Fibroblast of skin of abdomen (primary cell): ENCODE data around the gene GOLPH3.
"Not testable (repeated sequence)": the region's sequence is repeated elsewhere in the genome, so short reads cannot be mapped to it uniquely, and the experiment has no call there.

Experiments
- DNase-seq: peaks from one replicate; pipeline ENCODE4 v3.0.0-alpha.2; 2013

GOLPH3 gene

GRCh38 chr5:32132757-32133156 lies 41.4 kb downstream of the GOLPH3 start:
- no peak for DNase-seq

- peak; percentile 20 for DNase-seq
These were observed 42.5 kb downstream of the GOLPH3 start for GRCh38 chr5:32131604-32132003.

DNA sequence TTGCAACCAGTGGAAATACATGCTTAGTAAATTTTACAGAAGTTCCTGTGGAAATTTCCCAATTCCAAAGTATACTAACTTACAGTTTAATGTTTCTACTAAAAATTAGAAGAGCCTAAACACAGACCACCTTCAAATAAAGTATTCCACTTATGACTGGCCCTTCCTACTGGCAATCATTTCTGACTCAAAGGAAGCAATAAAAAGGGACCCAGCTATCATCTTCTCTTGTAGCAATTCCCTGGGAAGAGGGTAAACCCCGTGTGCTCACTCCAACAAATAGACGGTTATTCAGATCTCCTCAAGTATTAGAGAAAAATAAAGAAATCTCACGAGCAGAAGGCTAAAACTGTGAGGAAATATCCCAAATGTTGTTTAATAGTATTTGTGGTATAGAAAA lies 43.3 kb downstream of the GOLPH3 start:
- DNase-seq = no peak

GRCh38 chr5:32129074-32129598 lies 45.0 kb downstream of the GOLPH3 start:
- DNase-seq = no peak

DNA sequence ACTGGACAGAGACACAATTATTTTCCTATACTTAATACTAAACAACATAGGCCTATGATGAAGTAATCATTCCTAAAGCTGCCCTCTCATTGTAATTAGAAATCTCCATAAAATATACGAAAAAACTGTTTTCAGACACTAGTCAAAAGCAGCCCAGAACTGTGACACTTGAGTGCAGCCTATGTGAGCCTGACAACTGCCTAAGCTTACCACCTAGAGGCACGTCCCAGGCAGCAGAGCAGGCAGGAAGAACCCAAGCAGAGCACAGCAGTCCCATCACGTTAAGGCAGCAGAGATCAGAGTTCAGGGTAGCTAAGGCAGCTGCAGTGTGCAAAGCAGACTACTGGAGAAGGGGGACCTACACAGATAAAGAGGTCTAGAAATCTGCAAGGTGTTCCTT lies 46.4 kb downstream of the GOLPH3 start:
- no peak for DNase-seq

- DNase-seq = no peak
These were observed 47.4 kb downstream of the GOLPH3 start for GRCh38 chr5:32126691-32127090.

DNA sequence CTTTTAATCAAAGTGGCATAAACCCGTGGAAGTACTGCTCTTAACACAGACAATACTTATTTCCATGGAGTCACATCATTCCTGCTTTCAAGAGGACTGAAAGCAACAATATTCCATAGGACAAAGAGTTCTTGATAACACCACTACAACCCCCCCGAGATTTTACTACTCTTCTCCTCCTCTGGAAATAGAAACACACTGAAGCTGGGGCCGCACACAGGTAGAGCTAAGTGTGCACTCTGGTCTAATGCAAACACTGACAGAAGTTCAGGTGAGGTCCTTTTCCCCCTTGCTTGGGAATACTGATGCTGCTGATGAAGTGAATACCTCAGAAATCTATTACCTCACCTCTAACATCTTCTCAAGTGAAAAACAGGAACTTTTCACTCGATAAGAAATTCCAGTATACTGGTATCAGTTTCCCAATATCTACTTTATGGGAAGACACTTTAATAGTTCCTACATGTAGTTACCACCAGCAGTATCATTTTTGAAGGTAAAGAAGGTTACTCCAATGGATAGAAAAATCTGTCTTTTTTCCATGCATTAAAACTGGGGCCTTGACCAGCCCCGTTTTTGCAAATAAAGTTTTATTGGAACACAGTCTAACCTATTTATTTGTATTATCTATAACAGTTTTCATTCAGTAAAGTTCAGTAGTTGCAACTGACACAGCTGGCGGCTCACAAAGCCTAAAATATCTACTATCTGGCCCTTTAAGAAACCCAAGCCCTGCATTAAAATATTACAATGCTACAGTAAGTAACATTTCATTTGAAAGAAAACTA lies 50.0 kb downstream of the GOLPH3 start:
- DNase-seq = no peak

DNA sequence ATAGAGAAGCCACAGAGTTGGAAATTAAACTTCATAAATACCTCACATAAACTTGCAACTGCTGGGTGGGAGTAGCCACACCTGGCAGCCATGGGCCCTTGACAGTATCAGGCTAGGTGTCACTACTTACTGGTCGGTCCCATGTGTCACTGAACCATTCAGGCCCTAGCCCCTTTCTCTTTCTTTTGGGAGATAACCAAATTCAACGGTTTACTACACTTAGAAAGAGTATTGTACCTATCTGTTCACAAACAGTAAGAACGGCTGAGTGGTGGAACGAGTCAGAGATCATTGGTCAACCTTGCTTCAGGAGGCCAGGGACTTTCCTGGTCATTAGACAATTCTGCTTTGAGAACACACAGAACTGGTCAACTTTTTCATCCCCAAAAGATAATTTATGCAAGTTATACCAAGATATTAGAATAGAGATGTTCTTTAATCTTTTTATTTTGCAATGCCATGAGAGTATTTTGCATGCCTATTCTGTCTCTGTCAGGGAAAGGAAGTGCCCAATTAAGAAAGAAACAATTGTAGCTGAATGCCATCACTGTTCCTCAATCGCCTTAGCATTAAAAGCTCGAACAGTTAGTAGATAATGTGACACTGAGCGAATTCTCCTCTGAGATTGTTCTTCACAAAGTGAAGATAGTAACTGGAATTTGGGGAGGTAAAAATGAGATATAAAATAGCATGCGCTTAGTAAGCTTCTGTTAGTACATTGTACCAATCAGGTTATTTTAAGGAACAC lies 50.9 kb downstream of the GOLPH3 start:
- DNase-seq = no peak

GRCh38 chr5:32118922-32119321 lies 55.2 kb downstream of the GOLPH3 start:
- not testable (repeated sequence) for DNase-seq

DNA sequence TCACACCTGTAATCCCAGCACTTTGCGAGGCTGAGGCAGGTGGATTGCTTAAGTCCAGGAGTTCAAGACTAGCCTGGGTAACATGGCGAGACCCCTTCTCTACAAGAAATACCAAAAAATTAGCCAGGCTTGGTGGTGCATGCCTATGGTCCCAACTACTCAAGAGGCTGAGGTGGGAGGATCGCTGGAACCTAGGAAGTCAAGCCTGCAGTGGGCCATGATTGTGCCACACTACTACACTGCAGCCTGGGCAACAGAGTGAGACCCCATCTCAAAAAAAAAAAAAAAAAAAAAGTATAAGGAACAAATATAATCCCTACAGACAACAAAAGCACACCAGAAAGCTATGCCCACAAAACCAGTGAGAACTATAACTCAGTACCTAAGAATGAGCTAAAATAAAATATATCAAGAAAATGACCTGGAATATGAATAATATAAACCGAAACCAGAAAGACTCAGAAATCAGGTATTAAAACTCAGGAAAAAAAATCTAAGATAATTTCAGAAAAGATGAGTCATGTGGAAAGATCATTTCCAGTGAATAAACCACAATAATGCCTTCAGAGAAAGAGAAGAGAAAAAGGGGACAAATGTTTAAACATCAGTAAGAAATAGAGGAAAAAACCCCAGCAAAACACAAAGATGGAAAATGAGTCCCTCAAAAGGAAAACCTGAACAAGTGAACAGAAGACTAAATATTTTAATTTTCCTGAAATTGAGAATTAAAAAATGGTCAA lies 57.4 kb downstream of the GOLPH3 start:
- no peak for DNase-seq

DNA sequence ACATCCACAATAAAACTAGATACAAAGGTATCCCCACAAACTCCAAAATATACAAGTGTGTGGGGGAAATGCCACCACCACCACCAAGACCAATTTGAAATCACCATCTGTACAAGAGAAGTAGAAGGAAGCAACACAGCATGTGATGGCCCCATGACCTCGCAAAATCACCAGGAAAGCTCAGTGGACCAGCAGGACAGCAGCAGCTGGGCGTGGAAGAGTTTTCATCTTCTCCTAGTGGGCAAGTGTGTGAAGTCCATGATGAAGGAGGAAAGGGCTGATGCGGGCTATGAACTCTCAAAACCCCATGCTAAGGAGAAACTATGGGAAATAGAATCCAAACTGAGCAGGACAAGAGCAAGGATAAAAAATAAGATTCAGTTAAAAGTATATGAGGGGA lies 58.1 kb downstream of the GOLPH3 start:
- DNase-seq = no peak

GRCh38 chr5:32110111-32110696 lies 63.9 kb downstream of the GOLPH3 start:
- no peak for DNase-seq

- DNase-seq = no peak
These were observed 64.9 kb downstream of the GOLPH3 start for GRCh38 chr5:32109236-32109635.

DNA sequence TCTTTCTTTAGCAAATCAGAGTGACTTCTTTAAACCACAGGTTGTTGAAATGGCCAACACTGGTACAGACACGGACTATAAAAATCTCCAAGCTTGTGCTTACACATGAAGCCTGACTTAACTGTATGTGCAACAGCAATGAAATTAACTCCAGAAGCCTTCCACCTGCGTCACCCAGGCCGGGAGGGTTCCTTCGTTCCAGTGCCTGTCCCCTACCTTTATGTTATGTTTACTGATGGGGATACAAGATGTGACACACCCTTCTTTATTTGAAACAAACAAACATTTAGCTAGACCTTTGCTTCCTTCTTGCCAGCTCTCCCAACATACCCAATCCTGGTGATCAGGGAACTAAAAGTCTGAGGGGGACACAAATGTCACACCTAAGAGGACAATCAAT lies 66.0 kb downstream of the GOLPH3 start:
- DNase-seq = no peak

DNA sequence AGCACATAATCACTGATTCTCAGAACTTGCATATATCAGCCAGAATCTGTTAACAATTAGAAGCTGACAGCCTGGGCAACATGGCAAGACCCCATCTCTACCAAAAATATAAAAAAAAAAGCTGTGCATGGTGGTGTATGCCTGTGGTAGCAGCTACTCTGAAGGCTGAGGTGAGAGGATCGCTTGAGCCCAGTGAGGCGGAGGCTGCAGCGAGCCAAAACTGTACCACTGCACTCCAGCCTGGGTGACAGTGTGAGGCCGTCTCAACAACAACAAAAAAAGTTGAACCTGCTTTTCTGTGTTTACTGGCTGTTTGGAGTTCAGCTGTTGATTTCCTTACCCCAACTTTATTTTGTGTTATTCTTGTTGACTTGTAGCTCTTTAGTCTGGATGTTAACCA lies 66.8 kb downstream of the GOLPH3 start:
- DNase-seq = no peak

DNA sequence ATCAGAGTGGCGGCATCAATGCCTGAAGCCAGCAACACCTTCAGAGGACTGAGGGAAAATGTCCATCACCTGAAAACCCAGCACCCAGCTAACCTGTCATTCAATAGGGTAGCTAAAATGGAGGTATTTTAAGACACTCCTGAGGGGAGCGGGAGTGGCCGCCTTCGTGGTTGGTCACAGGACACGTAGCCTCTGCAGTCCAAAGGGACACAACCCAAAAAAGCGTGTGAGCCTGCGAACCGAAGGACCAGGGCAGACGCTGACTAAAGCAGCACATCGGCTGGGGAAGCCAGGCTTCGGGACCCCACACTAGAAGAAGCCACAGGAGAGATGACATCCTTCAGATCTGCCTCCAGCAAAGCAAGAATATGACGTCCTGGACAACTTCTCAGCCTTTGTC lies 70.6 kb downstream of the GOLPH3 start:
- no peak for DNase-seq

- no peak for DNase-seq
These were observed 71.7 kb downstream of the GOLPH3 start for GRCh38 chr5:32102254-32102986.

DNA sequence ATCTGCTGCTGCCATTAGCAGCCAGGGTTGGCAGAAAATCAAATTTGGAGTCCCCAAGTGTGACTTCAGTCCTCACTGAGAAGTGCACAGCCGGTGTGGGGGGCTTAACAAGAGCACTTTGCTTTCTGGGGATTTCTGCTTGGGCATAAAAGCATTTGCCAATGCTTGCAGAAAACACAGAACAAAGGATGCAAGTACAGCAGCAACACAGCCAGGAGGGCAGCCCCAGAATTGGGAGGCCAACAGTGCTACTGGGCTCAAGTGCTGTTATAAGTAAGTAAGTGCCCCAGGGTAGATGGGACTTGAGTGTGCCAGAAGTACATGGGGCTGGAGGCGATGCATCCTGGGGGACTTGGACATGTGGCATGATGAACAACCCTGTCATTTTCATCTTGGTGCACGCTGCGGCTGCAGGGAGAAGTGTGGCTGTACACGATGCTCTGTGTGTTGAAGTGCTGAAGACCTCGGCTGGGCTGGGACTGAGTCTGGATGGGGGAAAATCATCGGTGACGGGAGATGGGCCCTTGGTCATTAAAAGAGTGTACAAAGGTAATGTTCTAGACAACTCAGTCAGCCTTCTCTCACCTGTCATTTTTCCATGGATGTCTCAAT lies 73.3 kb downstream of the GOLPH3 start:
- DNase-seq = no peak

- no peak for DNase-seq
These were observed 73.9 kb downstream of the GOLPH3 start for GRCh38 chr5:32100230-32100629.

- no peak for DNase-seq
These were observed 74.6 kb downstream of the GOLPH3 start for GRCh38 chr5:32099486-32100035.

DNA sequence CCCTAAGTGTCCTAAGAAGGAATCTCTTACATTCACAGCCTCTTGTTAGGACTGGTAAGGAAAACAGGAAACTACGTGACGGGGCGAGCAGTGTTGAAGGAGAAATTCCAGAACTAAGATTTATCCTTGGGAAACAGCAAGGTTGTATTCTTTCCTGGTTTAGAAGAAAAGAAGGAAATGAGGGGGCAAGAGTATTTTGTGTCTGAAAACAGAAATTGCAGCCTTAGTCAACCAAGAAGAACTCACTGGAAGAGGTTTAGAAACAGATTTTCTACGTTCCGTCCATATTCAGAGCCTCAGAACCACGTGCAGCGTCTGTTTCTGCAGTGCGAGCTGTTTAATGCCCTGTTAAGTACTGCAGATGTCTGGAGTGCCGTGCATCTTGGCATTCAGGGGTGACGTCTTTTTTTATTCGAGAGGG lies 75.2 kb downstream of the GOLPH3 start:
- DNase-seq = no peak
